HepG2 (cell line): ENCODE measurements around the gene YPEL3.

Experiments
- MAF1 ChIP-seq: sonication (generic); formaldehyde crosslinking; IDR thresholded peaks from 2 replicates; pipeline ENCODE4 v1.5.0; 2020; ENCODE audit warnings: missing genetic modification reagents, borderline replicate concordance
- SIN3A ChIP-seq: IDR thresholded peaks from 2 replicates; pipeline ENCODE4 v1.6.1; 2011; ENCODE audit warnings: low read depth, mild to moderate bottlenecking, control low read depth, low read length, borderline replicate concordance

GRCh38 chr16:30076276-30076791 lies 19.7 kb downstream of the YPEL3 start:
- TF ChIP-seq SIN3A (no peak; the same call in 1 of the 2 replicates), MAF1 (CRISPR knock-in tag) (no peak)
